Measurements from ENCODE around the gene CDRT4.
A peak's percentile ranks its signal among the peaks of the same experiment; 100 is the strongest.

GRCh38 chr17:15436473-15437302 lies 30.7 kb downstream of the CDRT4 start:
- TF ChIP-seq CTCF (IDR thresholded peaks at IDR 0.05) (peak in 1 of 5 experiments; percentile 15), EP300 (IDR thresholded peaks at IDR 0.05) (no peak)
